A673 (cell line): ENCODE data around the gene ELMO3. TPM values are rescaled to one million over a fixed set of nuclear protein-coding genes. Genes with fewer than 3 reads are reported as not detected.

ENCODE experiments used
- BruUV-seq: library from RNA; stranded (reverse); fragments of 400-500 nt; replicated peaks from 2 replicates; lab custom pipeline; 2021; lab: Mats Ljungman, UMichigan
- CTCF ChIA-PET: fragments of 300-600 bp; sonication (Branson Sonifier 250); formaldehyde crosslinking; loops from one replicate; lab custom pipeline; 2022; ENCODE audit warnings: antibody characterized with exemption; lab: Charles Lee
- POLR2A ChIA-PET: fragments of 300-600 bp; sonication (Branson Sonifier 250); formaldehyde crosslinking; loops from one replicate; lab custom pipeline; 2022; ENCODE audit warnings: antibody characterized with exemption; ENCODE audit not compliant: low non-redundant PET; lab: Charles Lee
- DNase-seq: peaks from one replicate; pipeline ENCODE4 v3.0.0-alpha.2; 2015; ENCODE audit warnings: low spot score
- H3K27ac ChIP-seq: fragments of 200-600 bp; sonication (generic); 2 replicates; pipeline ENCODE4 v1.5.1; 2016; ENCODE audit warnings: mixed run types, low read depth, mild to moderate bottlenecking, mixed read lengths, antibody characterized with exemption, low read length; ENCODE audit not compliant: poor library complexity, severe bottlenecking
- H3K27me3 ChIP-seq: fragments of 200-600 bp; sonication (generic); replicated peaks from 2 replicates; pipeline ENCODE4 v1.6.1; 2017; ENCODE audit warnings: mixed run types, low read depth, mild to moderate bottlenecking, mixed read lengths, antibody characterized with exemption, low read length; ENCODE audit not compliant: insufficient read depth, poor library complexity
- H3K36me3 ChIP-seq: fragments of 200-600 bp; sonication (generic); 2 replicates; pipeline ENCODE4 v1.6.1; 2016; ENCODE audit warnings: mixed run types, mild to moderate bottlenecking, mixed read lengths, antibody characterized with exemption, low read length; ENCODE audit not compliant: insufficient read depth, poor library complexity, severe bottlenecking
- H3K4me1 ChIP-seq: fragments of 200-600 bp; sonication (generic); 2 replicates; pipeline ENCODE4 v1.6.1; 2017; ENCODE audit warnings: mixed run types, mild to moderate bottlenecking, mixed read lengths, antibody characterized with exemption, low read length; ENCODE audit not compliant: insufficient read depth, poor library complexity, severe bottlenecking
- H3K4me3 ChIP-seq: fragments of 200-600 bp; sonication (generic); 2 replicates; pipeline ENCODE4 v1.5.1; 2016; ENCODE audit warnings: low read depth, mixed run types, mild to moderate bottlenecking, mixed read lengths, low read length; ENCODE audit not compliant: poor library complexity, severe bottlenecking
- H3K9me3 ChIP-seq: fragments of 200-600 bp; sonication (generic); 2 replicates; pipeline ENCODE4 v1.6.1; 2016; ENCODE audit warnings: mixed run types, low read depth, mild to moderate bottlenecking, mixed read lengths, antibody characterized with exemption, low read length; ENCODE audit not compliant: poor library complexity, severe bottlenecking
- EZH2 ChIP-seq: fragments of 200-600 bp; sonication (generic); IDR thresholded peaks from 2 replicates; pipeline ENCODE4 v1.6.1; 2017; ENCODE audit warnings: borderline replicate concordance, low read depth, mild to moderate bottlenecking, mixed read lengths, antibody characterized with exemption, low read length; ENCODE audit not compliant: poor library complexity, severe bottlenecking
- intact Hi-C: fragments of 100-400 bp; cut with micrococcal nuclease; formaldehyde crosslinking; loops from one replicate; pipeline ENCODE4 v1.10.0; 2022; ENCODE audit not compliant: unreplicated experiment
- total RNA-seq: library from RNA; stranded (reverse); gene quantifications from 2 replicates; pipeline ENCODE4 v1.2.3, GENCODE V29; 2021
- TF ChIP-seq, protein P1 (sequence below): fragments of 300-800, 200-600 bp; sonication (generic); conservative IDR thresholded peaks from 2 replicates; pipeline ENCODE4 v1.5.1; 2017; ENCODE audit warnings: low read depth, mild to moderate bottlenecking, antibody characterized with exemption, low read length, moderate library complexity, mixed read lengths

ELMO3 gene
- total RNA-seq, 1 experiment from 2014 or later = 4.7 TPM

DNA sequence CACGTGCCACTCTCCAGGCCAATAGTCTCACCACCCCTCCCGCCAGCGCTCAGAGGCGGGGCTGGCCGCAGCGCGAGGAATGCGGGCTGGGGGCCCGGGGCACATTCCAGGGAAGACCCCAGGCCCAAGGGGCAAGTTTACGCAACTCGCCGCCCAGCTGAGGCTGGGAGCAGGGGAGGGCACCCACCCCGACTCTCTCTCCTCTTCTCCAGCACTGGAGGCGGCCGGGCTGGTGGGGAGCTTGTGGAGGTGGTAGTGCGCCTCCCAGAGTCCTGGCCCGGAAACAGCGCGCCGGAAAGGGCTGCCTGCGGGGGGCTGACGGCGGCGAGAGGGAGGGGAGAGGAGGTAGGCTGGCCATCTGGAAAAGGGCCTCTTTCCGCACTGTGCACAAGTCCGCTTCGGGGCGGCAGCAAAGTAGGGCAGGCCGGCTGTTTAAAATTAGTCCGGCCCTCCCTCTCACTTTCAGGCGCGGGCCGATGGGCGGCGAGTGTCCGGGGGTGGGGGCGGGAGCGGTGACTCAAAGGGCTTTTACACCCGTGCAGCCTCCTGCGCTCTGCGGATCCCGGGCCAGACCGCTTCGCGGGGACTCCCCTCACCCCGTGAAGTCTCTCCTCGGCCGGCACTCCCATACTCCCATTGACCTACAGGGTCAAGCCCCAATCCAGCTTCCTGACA is 47.3 kb downstream of the ELMO3 start:
- Histone ChIP-seq H3K27me3 (no peaks in the 10 kb centered on the region), H3K9me3 (no peaks in the 10 kb centered on the region), H3K4me1 (peaks cover 67% of the 10 kb centered on the region), H3K36me3 (no peaks in the 10 kb centered on the region), H3K4me3 (peak overlapping the region; percentile 90), H3K27ac (peak overlapping the region; percentile 79)
- BruUV-seq = no TSS peak
- ChIA-PET CTCF (interaction anchor here (0.5 kb wide), 1 partner anchor 93 kb away, joined by 3 read pairs; no protein-coding TSS in a partner anchor), POLR2A (no interaction called here)
- TF ChIP-seq, protein P1, sequence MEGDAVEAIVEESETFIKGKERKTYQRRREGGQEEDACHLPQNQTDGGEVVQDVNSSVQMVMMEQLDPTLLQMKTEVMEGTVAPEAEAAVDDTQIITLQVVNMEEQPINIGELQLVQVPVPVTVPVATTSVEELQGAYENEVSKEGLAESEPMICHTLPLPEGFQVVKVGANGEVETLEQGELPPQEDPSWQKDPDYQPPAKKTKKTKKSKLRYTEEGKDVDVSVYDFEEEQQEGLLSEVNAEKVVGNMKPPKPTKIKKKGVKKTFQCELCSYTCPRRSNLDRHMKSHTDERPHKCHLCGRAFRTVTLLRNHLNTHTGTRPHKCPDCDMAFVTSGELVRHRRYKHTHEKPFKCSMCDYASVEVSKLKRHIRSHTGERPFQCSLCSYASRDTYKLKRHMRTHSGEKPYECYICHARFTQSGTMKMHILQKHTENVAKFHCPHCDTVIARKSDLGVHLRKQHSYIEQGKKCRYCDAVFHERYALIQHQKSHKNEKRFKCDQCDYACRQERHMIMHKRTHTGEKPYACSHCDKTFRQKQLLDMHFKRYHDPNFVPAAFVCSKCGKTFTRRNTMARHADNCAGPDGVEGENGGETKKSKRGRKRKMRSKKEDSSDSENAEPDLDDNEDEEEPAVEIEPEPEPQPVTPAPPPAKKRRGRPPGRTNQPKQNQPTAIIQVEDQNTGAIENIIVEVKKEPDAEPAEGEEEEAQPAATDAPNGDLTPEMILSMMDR = peak; percentile 68
- TF ChIP-seq EZH2 = no peak
- intact Hi-C loops = no loop called here
- DNase-seq = peak; percentile 95

DNA sequence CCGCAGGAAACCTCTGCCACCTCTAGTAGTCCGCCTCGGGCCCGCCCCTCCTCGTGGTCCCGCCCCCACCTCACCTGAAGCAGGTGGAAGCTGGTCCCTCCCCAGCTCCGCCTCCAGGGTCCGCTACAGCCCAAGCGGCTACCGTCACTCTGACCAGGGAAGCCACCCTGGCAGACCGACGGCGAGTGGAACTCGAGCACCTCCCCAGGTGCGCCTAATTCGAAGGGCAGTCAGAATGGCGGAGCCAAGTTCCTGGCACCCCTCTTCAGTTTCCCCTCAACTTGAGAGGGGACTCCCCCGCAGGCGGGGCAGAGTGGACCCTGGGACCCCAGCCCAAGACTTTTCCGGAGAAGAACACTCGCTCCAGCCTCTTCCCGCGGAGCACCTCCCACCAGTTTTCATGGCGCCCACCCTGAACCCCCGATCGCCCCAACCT is 47.8 kb downstream of the ELMO3 start:
- no peaks in the 10 kb centered on the region for H3K27me3 ChIP-seq
- ChIA-PET CTCF (no interaction called here), POLR2A (no interaction called here)
- H3K27ac ChIP-seq = peak overlapping the region; percentile 79
- peaks cover 61% of the 10 kb centered on the region for H3K4me1 ChIP-seq
- no TSS peak for BruUV-seq
- peak overlapping the region; percentile 90 for H3K4me3 ChIP-seq
- no peaks in the 10 kb centered on the region for H3K9me3 ChIP-seq
- no peaks in the 10 kb centered on the region for H3K36me3 ChIP-seq
- DNase-seq = peak; percentile 35
- TF ChIP-seq, protein P1 = no peak
- no peak for TF ChIP-seq EZH2
- intact Hi-C loops = no loop called here

DNA sequence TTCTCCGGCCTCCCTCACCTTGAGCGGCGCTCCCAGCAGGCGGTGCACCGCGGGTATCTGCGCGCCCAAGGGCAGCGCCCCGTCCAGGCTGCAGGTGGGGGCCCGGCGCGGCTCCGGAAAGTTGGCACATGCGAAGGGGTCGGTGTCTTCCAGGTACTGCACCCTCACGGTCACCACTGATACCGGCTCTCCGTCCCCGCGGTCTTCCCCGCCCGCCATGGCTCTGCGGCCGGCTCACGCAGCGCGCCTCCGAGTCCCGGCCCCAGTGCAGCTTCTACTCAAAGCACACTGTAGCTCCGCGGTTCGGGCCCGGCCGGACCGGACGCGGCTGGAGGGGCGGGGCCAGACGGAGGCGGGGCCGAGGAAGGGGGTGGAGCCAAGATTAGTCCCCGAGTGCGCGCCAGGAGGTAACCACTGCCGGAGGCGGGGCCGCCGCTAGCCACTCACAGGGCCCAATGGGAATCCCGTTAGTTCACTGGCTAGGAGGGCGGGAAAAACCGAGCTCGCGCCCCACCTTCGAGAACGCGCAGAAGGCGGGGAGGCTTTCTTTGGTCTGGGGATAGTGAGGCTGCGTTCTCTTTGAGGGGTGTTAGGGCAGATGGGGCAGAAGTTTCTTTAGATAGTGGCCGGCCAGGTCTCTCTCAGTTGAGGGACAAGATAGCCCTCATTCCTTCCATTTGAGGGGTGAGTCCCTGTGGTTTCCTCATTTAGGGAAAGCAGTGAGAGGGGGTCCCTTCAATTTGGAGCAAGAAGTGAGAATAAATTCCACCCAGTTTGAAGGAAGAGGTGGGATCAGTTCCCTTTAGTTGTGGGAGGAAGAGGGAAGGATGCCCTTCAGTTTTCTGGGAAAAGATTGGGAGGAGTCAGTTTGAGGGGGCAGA is 48.5 kb downstream of the ELMO3 start, which contains the start of gene FHOD1:
TSS of gene FHOD1 (minus strand) at position 290 of the 881 bp plus-strand sequence. CDS start at position 219, 71 bp downstream.
- H3K36me3 ChIP-seq = no peaks in the 10 kb centered on the region
- intact Hi-C loops = no loop called here
- peak within 1 kb of the TSS; percentile 79 for H3K27ac ChIP-seq
- TF ChIP-seq, protein P1 = no peak
- no peak for TF ChIP-seq EZH2
- no peaks in the 10 kb centered on the region for H3K27me3 ChIP-seq
- peak; percentile 98 for DNase-seq
- no TSS peak for BruUV-seq
- no peaks in the 10 kb centered on the region for H3K9me3 ChIP-seq
- ChIA-PET POLR2A (interaction anchor here (0.5 kb wide), 1 partner anchor 15 kb away, joined by 4 read pairs; no protein-coding TSS in a partner anchor), CTCF (interaction anchor here (0.6 kb wide), 1 partner anchor 180 kb away, joined by 4 read pairs; no protein-coding TSS in a partner anchor)
- H3K4me1 ChIP-seq = peaks cover 58% of the 10 kb centered on the region
- peak within 1 kb of the TSS; percentile 90 for H3K4me3 ChIP-seq
